HG02798 (cell line): Measurements from ENCODE around the gene SLC39A11.

Source experiments
- ATAC-seq: cut with Tn5 transposase; IDR thresholded peaks from one replicate; pipeline ENCODE4 v1.9.1; 2021; ENCODE audit warnings: mild to moderate bottlenecking; ENCODE audit not compliant: unreplicated experiment, poor library complexity

SLC39A11 gene

DNA sequence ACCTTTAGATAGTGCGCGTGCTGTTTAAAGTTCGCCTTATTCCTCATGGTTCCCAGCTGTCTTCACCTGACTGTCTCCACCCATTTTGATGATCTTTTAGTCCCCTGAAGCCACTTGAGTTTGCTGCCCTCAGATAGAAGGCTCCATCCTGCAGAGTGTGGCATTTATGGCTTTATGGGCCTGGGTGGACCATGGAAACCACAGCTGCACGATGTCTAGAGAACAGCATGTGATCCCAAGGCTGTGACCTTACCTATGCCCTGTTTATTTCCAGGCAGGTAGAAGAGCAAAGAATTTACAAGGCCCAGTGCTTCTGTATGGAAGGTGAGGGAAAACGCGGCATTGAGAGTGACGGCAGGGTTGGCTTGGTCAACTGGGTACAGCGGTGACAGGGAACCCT lies 356.9 kb downstream of the SLC39A11 start:
- ATAC-seq, result no peak

DNA sequence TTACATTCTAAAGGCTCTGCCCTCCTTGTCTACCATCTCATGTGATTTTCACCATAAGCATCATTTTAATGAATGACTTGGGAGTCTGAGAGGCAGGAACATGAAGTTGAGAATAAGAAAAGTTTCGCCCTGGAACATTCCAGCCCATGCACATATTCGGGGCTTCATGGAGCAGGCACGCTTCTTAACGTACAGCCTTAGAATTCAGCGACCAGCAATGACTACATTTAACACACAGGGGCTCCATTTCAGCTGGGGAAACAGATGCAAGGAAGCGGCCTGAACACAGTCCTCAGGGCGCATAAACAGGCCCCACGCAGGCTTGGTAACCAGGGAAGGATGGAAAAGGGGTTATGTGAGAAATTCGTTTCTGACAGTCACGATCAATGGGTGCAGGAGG lies 357.4 kb downstream of the SLC39A11 start:
- no peak for ATAC-seq

DNA sequence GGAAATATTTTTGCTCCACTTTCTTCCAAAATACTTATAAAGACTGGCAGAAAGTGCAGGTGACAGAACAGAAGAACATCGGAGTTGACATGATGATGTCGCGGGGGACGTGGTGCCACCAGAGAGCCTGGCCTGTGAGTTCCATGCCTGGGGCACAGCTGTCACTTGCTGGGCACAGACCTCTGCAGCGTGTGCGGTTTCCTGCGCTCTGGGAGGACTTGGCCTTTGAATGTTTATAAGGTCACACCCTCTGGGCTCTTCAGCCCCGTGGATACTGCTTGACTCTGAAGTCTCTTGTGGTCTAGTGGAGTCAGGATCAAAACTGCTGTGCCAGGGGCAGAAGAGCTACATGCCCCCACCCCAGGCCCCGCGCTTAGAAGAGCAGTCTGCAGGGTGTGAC lies 357.9 kb downstream of the SLC39A11 start:
- no peak for ATAC-seq

DNA sequence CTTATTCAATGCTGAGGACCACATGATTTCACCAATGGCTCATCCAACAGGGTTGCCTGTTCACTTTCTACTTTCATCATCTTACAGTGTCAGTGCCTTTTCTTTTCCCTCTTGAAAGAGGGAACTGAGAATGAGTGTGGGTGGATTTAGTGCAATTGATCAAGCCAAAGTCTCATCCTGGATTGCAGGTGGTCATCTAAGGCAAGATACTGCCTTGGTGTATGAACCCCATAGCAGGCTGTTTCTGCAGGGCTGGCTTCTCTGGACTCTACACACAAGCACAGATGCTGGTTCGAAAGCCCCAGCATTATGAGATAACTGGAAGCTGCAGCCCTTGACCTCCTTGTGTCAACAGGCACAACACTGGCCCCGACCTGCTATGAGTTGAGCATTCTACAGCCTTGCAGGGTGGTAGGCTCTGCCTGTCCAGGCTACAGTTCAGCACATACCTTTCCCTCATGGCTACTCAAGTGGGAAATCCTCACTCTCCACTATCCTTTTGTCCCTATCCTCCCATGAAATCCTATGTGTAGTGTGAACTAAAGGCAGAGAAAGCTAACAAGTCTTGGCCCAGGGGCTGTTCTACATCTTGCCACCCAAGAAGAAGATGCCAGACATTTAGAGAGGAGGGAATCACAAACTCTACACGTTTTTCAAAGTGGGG lies 358.7 kb downstream of the SLC39A11 start:
- peak; percentile 48 for ATAC-seq

DNA sequence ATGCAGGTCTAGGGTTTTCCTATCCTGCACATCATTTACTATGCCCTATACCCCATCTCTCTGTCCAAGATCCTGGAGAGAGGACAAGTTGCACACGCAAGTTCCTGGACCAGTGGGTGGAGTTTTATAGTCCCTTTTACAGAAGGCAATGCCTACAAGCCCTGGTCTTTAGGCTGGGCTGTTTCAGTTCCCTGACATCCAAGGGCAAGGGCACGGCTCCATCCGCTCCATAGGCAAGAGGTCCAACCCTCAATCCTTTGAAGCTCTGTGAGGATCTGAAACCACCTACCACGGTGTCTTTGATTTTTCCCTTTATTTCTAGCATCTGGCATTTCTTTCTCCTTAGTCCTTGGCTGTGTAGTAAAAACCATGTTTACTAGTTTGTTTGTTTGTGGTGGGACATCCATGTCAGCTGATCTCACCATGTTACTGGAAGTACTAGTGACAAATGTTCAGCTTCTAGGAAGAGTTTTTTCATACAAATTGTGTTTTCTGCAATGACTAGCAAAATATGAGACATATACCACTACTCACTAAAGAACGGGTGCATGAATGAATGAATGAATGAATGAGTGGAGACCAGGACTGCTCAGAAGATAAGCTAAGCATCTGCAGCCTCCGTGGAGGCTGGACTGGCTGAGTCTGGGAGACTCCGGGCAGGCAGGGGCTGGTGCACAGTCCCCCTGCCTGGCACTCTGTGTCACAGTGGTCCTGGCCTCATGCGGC lies 359.4 kb downstream of the SLC39A11 start:
- no peak for ATAC-seq

DNA sequence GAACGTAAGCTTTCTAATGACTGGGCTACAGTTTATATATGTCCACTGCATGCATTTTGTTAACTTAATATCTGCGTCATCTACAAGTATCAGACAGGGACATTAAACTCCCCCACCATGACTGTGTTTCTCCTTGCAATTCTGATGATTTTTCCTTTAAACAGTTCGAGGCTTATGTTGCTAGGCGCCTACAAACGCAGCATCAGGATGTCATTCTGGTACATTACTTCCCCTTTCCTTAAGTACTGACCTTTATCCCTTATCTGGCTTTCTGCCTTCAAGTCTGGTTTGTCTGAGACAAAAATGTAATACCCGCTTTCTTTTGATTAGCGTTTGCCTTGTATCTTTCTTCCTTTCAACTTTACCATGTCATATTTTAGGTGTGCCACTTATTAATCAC lies 362.4 kb downstream of the SLC39A11 start:
- no peak for ATAC-seq

DNA sequence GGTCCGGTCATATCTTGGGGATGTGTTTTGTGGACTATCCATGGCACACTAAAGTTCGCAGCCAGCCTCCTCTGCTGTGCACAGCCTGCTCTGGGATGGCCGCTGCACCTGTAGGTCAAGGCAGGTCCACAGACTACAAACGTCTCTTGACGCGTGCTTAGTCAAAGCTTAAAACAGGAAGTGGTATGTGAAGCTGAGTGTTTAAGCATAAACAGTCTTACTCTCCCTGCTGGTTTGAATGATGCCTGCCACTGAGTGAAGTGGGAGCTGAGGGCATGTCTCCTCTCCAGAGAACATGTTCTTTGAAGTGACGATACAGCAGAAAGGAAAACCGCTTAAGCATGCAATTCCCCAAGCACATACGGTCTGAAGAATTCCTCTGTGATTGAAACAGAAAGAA lies 365.6 kb downstream of the SLC39A11 start:
- ATAC-seq, result peak; percentile 81

DNA sequence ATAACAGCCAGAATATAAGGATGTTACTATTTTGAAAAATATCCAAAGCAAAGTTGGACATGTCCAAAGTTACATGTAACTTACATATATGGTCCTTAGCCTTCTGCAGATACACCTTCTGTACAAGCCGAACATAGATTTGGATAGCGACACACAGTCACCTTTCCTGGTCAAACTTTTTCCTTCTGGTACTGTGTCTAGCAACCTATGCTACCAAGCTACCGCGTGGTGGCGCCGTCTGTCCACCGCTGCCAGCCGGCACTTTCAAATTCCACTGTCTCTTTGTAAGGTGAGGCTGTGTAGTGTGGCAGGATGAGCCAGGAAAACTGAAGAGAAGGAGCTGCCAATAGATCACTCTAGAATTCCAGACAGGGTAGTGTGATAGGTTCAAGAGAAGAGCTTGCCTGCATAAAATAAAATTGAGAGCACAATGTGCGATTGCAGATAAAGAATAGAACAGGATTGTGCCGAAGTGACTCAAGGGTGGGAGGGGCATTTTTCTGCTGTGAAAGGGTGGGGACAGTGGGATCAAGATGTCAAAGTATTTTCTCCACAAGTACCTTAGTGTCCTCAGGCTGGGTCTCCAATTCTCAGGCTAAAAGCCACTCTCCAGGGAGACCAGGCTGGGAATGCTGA lies 366.9 kb downstream of the SLC39A11 start:
- peak; percentile 45 for ATAC-seq

DNA sequence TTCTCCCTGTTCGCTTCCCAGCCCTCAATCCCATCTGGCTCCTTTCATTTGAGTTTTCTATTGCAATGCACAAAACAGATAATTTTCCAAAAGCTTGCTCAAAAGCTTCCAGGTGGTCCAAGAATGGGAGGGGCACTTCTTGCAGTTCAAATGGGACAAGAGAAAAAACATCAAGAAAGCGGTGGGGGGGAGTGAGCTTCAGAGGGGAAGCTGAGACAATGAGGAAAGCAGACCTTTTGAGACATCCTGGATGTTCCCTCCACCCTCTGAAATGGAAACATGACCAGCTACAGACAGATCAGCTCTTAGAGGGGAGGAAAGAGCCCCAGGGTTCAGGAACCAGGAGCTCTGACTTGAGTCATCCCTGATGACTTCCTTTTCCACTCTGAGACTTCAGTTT lies 368.2 kb downstream of the SLC39A11 start:
- ATAC-seq, result no peak

DNA sequence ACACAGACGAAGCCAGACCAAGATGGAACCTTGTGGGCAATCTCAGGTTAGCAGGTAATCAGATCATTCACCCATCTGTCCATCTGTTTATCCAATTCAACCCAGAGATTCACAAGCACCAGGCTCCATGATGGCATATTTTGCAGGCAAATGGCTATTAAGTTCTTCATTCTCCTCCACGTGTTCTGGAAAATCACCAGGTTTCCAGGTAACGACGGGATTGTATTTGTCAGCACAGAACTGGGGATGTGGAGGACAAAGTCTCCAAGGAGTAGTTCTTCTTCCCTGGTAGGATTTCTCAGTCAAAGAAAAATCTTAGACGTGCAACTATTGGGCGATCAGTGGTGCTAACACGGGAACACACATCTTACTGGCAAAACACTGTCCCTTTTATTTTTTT lies 368.8 kb downstream of the SLC39A11 start:
- no peak for ATAC-seq

DNA sequence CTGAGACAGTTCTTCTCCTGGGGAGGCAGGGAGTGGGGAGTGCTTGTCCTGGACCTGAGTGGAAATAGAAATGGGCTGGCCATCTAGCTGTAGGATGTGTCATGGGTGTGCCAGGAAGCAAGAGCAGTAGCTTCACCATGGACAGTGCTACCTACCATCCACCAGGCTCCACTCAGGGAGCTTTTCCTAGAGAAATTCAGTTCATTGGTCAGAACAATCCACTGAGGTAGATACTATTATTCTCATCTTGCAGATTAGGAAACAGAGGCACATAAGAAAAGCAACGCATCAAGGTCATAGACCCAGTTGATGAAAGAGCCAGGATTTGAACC lies 372.0 kb downstream of the SLC39A11 start:
- ATAC-seq, result no peak

DNA sequence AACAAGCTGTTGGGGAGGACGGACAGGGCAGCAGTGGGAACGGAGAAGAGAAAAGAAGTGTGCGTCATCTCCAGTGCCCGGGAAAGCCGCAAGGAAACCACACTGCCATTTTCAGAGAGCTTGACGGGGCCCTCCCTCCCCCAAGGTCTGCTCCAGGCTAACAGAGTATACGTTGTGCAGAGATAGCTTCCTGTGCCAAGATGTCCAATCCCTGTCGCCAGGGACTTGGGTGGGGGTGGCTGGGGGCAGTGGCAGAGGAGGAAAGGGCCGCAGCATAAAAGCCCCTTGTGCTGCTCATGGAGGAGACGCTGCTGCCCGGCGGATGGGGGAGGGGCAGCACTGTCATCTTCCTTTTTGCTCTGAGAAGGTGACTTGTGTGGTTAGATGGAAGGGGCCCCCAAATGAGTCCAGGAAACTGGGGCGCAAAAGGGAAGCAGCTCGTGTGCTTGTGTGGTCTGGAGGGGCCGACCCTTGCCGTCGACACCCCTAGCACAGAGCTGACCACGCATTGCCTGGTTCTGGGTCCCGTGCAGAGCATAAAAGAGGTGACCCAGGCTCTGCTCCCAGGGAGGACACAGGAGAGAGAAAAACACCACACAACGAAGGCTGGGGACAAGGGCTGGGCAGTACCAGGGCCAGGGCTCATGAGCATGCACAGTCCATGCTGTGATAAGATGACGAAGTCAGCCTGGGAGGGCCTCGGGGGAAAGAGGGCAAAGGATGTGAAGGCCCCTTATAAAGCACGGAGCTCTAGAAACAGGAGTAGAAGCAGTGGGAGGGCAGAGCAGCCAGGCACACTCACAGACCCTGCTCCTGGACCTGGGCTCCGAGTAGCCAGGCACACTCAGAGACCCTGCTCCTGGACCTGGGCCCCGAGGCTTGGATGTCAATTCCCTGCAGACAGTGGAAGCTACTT lies 372.7 kb downstream of the SLC39A11 start:
- no peak for ATAC-seq

DNA sequence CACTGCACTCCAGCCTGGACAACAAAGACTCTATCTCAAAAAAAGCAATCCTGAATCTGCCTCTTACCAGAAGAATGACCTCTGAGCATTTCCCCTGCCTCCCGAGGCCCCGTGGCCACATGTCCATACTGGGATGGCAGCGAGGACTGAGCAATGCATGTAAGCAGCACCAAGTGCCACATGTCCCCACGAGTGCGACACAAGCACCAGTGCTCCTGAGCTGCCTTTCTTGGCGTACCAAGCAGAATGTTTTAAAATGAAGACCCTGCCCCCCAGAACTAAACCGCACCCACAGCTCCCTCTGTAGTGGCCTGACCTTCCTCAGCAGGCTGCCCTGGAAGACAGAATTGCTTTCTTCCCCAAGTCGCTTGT lies 373.3 kb downstream of the SLC39A11 start:
- no peak for ATAC-seq

DNA sequence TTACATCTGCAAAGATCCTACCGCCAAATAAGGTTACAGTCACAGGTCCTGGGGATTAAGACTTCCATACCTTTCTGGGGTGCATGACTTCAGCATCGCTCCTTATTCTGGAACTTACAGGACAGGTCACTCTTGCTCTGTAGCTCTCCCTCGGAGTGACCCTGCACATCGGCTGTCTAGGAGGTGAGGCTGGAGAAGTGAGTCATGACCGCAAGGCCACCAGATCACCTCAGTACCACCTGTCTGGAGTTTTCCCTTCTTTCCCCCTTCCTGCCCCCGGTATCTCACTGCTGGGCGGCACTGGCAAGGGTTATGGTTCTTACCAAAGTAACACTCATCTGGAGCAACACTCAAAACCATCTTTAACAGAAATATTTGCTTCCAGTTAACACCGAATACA lies 374.8 kb downstream of the SLC39A11 start:
- no peak for ATAC-seq

DNA sequence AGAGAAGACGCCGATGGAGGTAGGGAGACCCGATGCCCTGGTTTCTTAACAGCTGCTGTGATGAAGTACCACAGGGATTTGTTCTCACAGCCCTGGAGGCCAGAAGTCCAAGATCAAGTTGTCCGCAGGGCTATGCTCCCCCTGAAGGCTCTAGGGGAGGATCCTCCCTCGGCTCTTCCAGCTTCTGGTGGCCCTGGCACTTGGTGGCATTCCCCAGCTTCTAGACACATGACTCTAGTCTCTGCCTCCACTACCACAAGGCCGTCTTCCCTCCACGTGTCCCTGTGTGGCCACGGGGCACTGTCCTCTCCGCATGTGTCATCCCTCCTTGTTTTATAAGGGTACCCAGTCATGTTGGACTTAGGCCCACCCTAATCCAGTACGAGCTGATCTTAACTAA lies 375.2 kb downstream of the SLC39A11 start:
- no peak for ATAC-seq

DNA sequence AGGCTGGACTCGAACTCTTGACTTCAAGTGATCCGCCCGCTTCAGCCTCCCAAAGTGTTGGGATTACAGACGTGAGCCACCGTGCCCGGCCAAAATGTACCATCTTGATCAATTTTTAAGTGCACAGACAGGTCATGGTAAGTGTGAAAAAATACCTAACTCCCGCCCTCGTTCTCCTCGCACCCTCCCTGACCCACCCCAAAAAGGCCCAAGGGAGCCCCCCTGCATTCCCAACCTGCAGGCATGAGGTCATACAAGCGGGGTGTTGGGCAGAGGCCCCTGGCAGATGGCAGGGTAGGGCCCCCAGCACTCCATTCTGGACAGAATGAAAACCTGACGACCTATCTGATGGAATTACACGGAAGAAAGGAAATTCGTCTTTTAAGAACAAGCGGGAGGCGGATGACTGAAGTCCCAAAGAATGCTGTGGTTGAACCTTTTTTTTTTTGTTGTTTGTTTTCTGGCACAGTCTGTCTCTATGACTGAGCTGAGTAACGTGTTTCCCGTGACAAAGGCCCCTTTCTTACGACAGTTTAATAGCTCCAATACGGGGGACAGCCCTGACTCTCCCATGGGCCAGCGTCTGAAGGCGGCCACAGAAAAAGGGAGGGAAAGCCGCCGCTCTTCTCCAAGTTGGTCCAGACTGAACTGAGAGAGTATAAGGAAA lies 376.4 kb downstream of the SLC39A11 start:
- no peak for ATAC-seq

DNA sequence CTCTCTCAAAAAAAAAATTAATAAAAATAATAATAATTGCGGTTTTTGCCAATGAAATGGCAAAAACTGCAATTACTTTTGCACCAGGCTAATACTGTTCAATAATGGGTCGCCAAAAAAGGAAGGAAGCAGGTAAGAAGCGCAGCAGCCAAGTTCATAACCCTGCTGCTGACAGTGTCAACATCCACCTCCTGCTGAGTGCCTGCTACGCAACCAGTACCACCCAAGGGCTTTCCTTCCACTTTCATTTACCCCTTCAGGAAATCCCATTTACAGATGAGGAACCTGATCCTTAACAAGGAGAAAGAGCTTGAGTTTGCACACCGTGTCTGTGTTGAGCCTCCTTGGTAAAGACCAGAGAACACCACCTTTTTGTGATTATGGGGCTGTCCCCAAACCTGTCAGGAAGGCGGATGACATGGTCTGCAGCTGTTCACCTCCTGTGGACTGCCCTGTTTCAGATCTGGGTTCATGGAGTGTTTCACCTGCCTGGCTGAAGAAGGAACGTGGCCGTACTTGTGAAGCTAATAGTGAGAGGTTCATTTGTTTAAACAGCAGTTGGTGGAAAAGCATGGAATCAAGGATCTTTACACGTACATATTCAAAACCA lies 378.0 kb downstream of the SLC39A11 start:
- ATAC-seq, result no peak

DNA sequence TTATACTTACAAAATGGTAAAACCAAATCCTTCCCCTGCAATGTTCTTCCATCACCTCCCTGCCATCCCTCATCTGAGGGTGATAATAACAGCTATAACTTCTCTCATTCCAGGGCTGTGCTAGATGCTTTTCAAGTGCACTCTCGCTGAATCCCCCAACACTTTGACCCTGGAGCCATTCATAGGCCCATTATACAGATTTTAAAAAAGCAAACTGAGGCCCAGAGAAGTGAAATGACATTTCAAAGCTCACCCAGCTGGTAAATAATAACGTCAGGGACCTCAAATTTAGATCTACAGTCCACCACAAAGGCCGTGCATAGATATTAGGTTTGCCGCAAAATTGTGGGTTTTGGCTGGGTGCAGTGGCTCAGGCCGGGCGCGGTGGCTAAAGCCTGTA lies 378.8 kb downstream of the SLC39A11 start:
- ATAC-seq, result no peak

DNA sequence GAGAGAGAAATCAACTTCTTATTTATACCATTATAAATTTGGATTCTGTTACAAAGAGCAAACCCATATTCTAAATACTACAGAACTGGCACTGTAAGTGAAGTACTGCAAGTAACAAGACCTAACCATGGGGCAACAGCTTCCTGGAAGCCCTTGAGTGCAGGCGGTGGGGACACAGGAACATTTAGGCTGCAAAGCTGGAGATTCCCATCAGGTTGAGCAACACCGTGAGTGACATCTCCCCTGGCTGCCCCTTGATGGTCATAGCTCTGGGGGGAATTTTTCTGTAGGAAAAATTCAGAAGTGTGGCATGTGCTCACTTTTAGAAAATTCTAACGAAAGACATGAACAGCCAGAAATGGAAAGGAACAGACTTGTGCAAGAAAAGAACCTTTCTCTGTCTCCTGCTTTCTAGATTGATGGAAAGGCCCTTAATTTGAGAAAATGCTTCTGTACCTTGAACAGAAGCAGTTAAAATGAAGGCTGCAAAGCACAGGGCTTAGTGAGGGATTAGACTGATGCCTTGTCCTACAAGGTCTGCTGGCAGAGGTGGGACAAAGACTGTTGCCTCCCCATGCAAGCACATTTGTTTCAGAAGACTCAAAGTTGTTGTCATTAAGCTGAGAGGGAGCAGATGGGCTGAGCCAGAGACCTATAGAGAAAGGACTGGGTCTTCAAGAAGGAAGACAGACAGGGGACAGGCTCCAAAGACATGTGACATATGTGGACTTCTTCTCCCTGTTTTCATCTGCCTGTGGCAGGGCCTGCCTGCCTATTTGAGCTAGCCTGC lies 380.8 kb downstream of the SLC39A11 start:
- no peak for ATAC-seq
